Islet precursor cell (in vitro differentiated cells): ENCODE results near the gene ZRANB1.

Source experiments
- DNase-seq: peaks from one replicate; pipeline ENCODE4 v3.0.0-alpha.2; 2018

The ZRANB1 gene

GRCh38 chr10:125008689-125009638 lies 67.0 kb downstream of the ZRANB1 start:
- no peak for DNase-seq

- DNase-seq = no peak
Measured at GRCh38 chr10:125009661-125010161, 67.8 kb downstream of the ZRANB1 start.

DNA sequence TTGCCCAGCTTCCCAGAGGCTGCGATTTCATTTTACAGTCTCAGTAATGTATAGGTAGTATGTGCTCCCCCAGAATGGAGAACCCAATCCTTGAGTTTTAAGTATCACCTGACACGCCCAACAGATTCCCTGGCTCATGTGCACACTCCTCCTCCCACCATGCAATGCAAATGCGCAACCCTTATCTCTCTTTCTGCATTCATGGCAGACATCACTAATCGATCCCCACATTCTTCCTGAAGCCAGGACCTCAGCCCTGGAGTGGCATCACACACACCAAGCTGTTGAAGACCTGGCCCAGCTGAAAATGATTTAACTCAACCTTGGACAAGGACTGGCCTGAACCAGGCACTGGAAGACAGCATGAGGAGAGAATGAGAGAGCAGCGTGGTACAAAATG lies 68.4 kb downstream of the ZRANB1 start:
- DNase-seq = no peak

DNA sequence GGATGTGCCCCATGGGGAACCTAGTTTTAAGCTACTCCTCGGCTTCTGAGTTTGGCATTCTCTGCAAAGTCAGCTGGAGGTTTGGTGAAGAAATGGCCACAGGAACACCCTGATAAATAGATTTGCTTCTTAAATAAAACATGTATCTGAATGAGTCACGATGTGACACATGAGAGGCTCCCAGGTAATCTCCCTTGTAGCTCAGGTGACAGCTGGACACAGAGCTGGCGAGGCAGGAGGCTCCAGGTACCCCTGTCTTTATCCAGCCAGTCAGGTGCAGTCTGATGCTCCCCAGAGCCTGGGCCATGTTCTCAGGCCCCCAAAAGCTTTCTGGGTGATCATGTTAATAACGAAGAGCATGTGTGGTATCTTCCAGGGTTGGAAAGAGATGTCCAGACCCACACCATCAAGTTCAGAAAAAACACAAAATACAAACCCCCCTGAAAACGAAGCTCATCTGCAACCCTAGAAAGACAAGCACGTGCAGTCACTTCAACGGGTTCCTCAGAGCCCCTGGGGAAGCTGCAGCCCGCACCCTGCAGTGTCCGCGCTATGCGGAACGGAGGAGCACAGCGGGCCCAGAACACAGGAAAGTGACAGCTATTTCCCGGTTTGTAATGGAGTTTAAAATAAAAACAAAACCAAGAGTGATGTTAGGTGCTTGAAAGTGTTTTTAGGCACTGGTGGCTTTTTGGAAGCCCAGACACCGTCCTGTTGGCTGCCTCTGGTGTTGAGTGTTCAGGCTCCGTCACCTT lies 69.4 kb downstream of the ZRANB1 start:
- no peak for DNase-seq

DNA sequence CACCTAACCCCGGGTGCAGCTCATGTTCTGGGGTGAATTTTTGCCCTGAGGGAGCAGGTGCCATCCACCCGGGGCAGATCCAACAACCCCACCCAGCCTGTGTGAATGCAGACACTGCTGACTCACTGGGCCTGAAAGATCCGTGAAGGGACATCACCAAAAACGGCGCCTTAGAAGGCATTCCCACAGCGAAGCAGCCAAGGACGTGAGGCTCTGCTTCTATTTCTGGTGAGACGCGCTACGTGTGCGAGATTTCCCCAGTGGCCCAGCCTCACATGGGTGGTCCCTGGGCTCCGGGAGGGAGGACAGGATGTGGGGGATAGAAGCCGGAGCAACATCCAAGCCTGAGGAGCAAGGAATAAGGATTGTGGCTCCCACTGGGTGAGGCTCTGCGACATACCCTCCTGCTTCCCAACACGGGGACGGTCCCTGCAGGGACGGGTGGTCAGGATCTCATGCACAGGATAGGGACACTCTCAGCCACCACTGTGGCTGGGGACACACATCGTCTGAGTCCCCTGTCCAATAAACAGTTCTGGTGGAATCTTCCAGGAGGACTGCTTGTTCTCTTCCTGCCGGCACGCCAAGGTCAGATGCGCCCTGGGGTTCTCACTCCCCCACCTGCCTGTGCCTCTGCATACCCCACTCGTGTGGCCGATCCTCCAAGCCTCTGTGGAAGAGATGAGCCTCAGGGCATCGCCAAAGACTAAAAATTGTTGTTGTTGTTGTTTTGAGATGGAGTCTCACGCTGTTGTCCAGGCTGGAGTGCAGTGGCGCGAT lies 70.2 kb downstream of the ZRANB1 start:
- no peak for DNase-seq

GRCh38 chr10:125012851-125013528 lies 71.1 kb downstream of the ZRANB1 start:
- DNase-seq = no peak

- no peak for DNase-seq
Measured at GRCh38 chr10:125013529-125013872, 71.6 kb downstream of the ZRANB1 start.

DNA sequence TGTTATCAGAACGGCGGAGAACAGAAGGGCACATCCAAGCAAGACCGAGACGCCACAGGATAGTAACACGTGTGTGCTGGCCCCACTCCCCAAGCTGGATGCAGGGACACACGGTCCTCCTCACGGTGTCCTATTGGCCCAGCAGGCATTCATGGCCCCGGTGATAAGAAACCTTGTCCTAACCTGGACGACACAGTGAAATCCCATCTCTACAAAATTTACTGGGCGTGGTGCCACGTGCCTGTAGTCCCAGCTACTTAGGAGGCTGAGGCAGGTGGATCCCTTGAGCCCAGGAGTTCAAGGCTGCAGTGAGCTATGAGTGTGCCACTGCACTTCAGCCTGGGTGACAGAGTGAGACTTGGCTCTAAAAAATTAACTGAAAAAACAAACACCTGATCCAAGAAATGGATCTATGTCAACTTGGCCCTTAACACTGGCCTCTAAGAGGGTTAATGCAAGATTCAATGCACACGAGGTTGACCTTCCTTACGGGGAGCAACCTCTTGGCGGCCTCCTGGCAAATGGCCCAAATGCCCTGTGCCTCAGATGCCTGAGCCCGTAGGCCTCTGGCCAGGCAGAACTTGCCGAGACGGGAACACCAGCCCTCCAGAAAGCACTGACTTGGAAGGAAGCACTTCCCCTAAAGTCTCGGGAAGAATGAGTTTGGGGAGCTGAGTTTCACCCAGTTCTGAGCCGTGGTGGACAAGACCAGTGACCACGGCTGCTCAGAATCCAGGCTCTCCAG lies 72.3 kb downstream of the ZRANB1 start:
- no peak for DNase-seq

- no peak for DNase-seq
Measured at GRCh38 chr10:125014836-125015355, 73.0 kb downstream of the ZRANB1 start.

DNA sequence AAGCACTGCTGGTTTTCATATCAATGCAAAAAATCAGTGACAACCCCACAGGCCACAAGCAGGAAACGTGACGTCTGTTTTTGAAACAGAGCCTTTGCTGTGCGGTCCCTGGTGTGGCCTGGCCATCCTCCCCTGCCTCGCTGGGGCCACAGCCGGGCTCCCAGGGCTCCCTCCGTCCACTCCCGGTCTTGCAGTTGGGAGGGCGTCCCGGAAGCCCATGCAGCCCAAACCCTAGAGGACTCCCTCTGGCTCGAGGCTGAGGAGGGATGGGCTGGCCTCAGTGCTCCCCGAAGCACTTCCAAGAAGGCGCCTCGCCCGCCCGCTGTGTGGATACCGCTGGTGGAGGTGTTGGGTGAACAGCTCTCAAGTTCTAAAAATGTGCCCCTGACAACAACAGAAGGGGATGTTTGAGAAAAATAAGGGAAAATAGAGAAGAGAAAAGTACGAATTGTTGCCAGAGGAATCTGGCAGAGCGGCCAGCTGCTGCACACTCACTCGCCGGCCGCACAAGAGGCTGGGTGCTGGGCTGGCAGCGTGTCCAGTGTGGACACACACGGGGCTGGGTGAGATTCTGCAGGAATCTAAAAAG lies 73.5 kb downstream of the ZRANB1 start:
- DNase-seq = no peak

- no peak for DNase-seq
Measured at GRCh38 chr10:125016123-125016522, 74.2 kb downstream of the ZRANB1 start.

DNA sequence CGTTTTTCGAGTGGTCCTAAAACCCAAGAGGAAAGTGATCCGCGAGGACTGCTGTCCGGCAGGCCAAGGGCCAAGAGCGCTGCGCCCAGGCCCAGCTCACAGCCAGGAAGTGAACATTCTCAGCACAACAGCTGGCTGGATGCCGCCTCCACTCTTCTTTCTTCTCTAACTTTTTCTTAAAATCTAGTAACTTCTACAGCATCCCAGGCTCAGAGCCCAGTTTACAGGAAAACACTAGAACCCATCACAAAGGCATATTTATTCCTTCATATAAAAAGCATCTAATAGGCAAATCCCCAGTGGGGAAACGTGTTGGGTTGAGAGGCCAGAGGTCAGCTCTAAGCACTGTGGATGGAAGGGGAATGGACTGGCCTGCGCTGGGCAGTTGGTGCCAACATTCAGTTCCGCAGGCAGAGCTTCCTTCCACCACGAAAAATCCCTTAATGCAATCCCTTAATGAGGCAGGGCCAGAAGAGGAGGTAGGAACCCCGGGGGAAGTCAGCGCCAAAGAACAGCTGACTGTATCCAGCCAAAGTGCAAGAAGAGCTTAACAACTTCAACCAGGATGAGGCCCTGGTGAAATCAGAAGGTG lies 74.8 kb downstream of the ZRANB1 start:
- no peak for DNase-seq

DNA sequence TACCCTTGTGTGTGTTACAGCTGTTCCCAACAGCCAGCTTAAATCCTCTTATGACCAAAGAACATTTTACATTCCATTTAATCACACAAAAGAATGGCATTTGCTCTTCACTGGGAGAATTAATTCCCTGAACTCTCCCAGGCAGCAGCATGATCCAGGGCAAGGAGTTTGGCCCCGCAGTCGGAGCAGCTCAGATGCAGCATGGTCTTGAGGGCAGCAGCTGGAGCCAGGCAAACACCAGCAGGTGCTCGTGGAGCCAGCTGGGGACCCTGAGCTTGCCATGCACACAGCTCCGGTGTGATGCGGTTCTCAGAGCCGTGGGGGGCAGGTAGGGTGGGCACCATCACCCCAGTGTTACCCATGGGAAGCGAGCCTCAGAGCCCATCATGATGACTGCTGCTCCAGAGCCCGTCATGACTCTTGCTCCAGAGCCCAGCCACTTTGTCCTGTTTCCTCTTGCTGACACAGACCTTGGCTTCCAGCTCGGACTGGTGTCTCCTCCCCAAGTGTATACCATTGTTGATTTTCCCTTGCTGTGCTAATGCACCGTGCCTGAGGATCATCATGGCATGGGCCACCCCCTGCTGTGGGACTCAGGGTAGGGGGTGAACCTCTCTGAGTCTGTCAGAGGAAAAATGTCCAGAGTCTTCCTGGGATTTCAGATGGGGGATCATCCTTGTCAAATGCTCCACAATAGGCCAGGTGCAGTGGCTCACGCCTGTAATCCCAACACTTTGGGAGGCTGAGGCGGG lies 75.8 kb downstream of the ZRANB1 start:
- no peak for DNase-seq

GRCh38 chr10:125018576-125019143 lies 76.7 kb downstream of the ZRANB1 start:
- DNase-seq = no peak

GRCh38 chr10:125020386-125020785 lies 78.5 kb downstream of the ZRANB1 start:
- DNase-seq = no peak

GRCh38 chr10:125020871-125021270 lies 78.9 kb downstream of the ZRANB1 start:
- no peak for DNase-seq

- no peak for DNase-seq
Measured at GRCh38 chr10:125021686-125022344, 79.9 kb downstream of the ZRANB1 start.

DNA sequence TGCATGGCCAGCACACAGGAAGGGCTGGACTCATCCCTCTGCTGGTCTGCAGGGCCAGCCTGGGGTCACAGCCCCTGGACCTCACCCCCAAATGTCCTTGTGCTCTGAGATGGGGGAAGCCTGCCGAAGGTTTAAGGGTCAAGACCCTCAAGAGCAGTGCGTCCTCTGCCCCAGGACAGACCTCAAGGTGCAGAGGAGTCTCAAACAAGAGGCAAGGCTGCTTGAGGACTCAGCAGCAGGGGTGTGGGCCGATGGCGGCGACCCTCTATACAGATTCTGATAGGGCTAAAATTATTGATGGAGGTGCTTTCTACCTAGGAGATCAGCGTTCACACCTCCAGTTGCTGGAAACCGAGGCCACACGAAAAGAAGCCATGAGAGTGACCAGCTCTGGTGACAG lies 80.7 kb downstream of the ZRANB1 start:
- DNase-seq = no peak

- no peak for DNase-seq
Measured at GRCh38 chr10:125023255-125023654, 81.3 kb downstream of the ZRANB1 start.
